GM21360 (cell line): ENCODE measurements around the gene TOR4A.
"Not testable (repeated sequence)": the region's sequence is repeated elsewhere in the genome, so short reads cannot be mapped to it uniquely, and the experiment has no call there.

Experiments
- ATAC-seq: cut with Tn5 transposase; IDR thresholded peaks from one replicate; pipeline ENCODE4 v1.9.1; 2021; ENCODE audit warnings: mild to moderate bottlenecking, moderate library complexity; ENCODE audit not compliant: unreplicated experiment

The TOR4A gene

DNA sequence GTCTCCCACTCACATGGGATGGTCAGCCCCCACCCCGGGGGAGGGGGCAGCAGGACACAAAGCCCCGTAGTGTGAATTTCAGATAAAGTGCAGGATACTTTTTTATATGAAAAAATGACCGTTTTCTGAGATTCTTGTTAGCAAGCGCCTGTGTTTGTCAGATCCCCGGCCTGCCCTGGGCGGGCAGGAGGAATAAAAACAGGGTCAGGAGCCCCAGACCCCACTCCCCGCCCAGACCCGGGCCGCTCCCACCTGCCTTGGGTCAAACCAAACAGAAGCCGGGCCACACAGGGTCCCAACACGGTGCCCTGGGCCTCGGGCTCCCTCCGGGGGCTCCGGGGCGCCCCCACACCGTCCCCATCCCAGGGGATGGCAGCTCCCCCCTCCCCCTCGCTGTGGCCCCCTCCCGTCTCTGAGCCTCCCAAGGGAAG lies 38.1 kb downstream of the TOR4A start:
- no peak for ATAC-seq

DNA sequence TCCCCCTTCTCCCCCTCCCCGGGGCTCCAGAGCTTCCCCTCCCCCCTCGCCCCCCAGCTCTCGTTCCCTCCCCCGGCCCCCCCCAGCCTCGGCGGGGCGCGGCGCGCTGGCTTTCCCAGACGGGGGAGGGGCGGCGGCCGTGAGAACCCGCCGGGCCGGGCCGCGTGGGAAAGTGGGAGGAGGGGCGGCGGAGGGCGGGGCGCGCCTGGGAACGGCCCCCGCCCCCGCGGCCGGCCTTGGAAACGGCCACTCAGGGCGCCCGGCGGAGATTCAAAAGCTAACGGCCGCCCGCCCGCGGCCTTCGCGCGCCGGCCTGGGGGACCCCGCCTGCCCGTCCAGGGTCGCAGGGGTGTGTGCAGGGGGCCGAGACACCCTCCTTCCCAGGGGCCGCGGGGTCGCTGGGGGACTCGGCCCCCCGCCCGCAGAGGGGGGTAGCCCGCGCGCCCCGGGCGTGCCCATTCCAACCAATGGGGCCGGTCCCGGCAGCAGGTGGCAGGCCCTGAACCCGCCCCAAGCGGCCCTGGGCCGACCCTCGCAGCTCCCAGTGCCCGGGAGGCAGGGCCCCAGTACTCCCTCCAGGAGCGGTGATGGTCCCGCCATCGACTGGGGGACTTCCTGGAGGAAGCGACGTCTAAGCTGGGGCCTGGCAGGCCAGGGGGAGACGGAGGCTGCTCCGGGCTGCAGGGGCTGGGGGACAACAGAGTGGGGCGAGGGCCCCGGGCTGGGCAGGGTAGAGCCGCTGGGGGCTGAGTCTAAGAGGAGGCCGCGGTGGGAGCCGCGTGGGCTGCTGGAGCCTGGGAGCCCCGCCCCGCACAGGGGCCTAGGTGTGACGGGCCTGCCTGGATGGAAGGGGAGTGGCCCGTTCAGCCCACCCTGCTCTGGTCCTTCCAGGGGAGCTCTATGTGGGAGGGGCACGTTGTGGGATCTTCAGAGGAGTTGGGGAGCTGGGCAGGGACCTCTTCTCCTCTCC lies 38.8 kb downstream of the TOR4A start:
- ATAC-seq = no peak

- no peak for ATAC-seq
These were observed 39.6 kb downstream of the TOR4A start for GRCh38 chr9:137317021-137317717.

GRCh38 chr9:137317718-137318511 lies 40.4 kb downstream of the TOR4A start:
- ATAC-seq = no peak

DNA sequence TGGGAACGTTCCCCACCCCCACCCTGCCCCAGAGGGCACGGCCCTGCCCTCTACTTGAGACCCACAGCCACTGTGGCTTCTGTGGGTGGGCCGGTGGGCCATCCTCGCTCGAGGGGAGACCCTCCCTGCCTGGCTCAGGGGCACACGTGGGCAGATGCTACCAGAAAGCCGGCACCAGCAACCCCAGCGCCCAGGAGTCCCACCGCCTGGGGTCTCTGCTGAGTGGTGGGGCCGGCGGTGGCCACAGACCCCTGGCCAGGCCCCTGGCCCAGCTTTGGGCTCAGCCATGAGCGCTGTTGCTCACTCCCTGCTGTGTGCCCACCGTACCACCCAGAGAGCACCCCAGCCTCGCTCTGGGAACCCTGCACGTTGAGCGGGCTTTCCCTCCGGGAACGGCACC lies 41.1 kb downstream of the TOR4A start:
- no peak for ATAC-seq

DNA sequence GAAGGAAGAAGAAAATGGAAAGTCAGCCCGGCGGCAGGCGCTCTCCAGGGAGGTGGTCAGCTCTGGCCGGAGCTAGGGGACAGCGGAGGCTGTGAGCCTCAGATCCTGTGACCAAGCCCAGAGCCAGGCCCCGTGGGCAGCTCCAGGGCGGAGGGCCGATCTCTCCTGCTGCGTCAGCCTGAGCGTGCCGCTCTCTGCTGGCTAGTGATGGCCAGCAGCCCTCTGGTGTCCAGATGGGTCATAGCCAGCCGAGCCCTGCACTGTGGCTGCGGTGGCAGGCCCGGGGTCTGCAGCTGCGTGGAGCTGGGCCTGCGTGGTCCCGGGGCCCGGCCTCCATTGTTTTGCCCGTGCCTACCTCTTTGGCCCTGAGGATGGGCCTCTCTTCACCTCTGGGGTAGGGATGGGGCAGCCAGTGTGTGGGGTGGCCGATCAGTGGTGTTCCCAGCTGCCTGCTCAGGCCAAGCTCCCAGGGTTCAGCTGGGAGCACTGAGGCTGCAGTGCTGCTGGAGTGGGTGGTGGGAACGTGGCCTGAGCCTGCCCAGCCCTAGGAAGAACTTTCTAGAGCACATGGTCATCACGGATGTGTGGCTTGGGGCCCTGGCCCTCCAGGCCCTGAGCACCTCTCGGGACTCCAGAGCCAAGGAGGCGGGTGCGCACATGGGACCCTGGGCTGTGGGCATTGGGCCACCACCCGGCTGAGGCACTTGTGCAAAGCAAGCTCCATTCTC lies 41.6 kb downstream of the TOR4A start:
- no peak for ATAC-seq

DNA sequence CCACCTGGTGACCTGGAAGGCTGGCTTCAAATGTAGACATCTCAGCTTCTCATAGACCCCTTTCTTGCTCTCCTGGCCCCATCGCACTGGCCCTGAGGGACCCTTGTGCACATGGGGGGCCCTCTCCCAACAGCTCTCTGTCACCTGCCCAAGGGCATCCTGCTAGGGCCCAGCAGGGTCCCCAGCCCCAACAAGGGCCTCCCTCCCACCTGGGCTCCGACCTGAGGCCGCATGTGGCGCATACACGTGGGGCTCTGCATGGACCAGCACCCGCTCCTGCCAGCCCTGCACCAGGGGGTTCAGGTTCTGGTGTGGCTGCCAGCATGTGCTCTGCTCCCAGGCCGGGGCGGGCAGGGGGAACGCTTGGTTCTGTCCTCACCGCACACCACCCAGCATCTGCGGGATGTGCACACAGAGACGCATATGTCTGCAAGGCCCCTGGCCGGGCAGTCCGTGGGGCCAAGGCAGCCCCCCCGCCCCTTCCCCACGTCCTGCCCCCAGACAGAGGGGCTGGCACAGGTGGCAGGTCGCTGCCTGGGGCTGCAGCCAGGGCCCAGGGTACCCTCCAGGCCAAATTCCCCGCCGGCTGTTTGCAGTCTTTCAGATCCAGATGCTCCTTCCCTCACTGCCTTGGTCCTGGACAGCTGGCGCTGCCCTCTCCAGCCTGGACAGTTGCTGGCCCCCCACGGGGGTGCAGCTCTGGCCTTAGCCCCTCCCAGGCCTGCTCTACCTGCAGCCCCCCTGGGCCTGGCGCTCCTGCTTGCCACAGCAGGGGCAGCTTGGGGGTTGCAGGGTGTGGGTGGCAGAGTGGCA lies 42.4 kb downstream of the TOR4A start:
- ATAC-seq = no peak

DNA sequence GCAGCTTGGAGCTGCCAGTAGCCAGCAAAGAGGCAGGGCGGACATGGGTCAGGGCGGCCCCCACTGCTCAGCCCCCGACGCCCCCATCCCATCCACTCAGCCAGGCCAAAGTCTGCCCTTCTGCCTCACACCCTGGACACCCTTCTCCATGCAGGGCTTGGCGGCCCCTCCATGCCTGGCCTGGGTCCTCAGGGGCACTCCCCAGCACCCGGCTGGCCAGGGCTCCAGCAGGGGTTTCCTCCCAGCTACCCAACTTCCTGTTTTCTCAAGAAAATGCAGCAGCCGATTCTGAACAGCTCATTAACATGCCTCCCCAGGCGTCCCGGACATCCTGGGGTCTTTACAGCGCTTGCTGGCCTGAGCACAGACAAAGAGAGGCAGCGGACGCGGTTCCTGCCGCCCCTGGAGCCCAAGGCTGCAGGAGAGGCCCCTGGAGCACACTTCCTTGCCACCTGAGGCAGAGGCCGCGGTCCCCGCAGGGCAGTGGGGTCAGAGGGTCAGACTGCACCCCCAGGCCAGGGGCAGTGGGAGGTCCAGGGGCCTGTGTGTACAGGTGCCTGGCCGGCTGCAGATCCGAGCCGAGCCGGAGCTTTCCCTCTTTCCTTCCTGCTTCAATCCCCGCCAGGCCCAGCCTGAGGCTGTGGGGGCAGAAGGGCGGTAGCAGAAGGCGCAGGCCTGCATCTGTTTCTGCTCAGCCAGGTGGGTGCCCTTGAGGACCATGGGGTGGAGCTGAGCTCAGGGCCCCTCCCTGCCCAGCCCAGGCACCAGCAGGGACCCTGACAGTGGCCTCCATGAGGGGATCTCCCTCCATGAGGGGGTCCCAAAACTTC lies 43.2 kb downstream of the TOR4A start:
- no peak for ATAC-seq

DNA sequence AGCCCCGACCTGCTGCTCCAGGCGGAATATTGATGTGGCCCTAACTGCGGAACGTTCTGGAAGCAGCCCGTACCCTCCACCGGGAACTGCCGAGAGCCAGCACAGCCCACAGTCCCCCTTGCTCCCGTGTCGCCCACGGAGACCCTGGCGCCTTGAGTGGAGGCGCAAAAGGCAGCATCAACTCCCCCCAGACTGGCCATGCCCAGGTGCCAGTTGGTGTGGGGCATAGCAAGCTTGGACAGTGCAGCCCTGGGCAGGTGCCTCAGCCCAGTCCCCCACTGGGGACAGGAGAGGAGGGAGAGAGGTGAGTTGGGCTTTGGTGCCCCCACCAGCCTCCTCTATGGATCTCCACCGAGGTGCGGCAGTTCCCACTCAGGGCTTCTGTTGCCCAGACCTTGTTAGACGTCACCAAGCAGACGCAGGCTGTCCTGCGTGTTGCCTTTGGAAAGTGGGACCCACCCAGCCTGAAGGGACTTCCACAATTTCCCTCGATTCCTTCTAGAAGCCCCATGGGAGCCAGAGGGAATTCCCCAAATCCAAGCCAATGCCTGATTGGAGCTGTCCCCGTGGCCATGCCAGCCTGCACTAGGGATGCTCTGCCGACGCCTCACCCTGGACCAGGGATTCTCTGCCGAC lies 44.3 kb downstream of the TOR4A start:
- ATAC-seq = no peak

DNA sequence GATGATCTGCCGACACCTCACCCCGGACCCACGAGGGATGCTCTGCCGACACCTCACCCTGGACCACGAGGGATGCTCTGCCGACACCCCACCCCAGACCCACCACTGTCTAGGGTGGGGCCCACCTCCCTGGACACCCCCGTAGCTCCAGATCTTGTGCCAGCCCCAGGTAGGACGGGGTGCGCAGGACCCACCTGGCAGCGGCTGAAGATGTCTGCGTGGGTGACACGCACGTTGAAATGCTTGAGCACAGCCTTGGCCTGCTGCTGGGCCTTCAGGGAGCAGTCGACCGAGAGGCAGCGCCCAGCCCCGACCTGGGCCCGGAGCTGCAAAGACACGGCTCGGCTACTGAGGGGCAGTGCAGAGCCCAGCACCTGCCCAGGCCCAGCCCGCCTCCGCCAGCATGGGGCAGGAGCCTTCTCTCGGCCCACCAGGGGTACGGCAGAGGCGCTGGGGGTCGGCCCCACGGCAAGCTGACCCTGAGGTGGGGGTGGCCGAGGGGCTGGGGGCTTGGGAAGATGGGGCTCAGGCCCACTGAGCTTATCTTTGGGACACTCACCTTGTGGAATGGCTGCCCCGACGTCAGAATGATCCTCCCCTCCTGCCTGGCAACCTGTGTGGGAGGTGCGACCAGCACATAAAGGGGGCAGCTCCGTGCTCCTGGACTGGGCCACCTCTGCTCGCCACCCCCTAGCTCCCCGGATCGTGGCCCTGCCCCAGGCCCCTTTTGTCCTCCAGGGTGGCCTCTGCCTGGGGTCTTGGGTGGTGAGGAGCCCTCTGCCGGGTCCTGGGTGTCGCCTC lies 46.2 kb downstream of the TOR4A start:
- ATAC-seq = no peak

- no peak for ATAC-seq
These were observed 47.6 kb downstream of the TOR4A start for GRCh38 chr9:137325124-137325523.

GRCh38 chr9:137325799-137326198 lies 48.3 kb downstream of the TOR4A start:
- no peak for ATAC-seq

GRCh38 chr9:137326445-137327065 lies 49.0 kb downstream of the TOR4A start:
- ATAC-seq = no peak

DNA sequence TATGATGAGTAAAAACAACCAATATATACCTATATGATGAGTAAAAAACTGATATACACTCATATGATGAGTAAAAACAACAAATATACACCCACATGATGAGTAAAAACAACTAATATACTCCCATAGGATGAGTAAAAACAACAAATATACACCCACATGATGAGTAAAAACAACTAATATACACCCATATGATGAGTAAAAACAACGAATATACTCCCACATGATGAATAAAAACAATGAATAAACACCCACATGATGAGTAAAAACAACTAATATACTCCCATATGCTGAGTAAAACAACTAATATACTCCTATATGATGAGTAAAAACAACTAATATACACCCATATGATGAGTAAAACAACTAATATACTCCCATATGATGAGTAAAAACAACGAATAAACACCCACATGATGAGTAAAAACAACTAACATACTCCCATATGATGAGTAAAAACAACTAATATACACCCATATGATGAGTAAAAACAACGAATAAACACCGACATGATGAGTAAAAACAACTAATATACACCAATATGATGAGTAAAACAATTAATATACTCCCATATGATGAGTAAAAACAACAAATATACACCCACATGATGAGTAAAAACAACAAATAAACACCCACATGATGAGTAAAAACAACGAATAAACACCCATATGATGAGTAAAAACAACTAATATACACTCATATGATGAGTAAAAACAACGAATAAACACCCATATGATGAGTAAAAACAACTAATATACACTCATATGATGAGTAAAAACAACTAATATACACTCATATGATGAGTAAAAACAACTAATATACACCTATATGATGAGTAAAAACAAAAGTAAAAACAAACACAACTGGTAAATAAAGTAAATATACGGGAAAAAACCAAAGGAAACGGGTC lies 50.4 kb downstream of the TOR4A start:
- not testable (repeated sequence) for ATAC-seq

GRCh38 chr9:137329590-137329989 lies 52.1 kb downstream of the TOR4A start:
- ATAC-seq = not testable (repeated sequence)

DNA sequence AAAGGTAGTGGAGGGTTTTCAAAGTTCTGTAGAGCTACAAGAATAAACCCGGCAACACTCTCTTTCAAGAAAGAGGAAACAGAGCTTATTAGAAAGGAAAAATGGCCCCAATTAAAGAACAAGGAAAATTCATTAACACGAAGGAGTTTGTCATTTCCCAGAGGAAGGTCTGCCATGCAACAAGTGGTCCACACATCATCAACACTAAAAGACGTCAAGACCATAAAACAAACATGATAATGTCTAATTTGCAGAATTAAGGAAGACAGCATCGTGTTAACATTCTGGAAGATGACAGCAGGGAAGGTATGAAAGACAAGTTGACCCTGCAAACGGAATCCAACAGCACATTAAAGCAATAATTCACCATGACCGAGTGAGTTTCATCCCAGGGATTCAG lies 53.2 kb downstream of the TOR4A start:
- ATAC-seq = no peak
